Neural progenitor cell (in vitro differentiated cells): ENCODE results near the gene SIRPB2. TPM values are rescaled to one million over a fixed set of nuclear protein-coding genes. Genes with fewer than 3 reads are reported as not detected.

Source experiments
- DNase-seq: peaks from one replicate; pipeline ENCODE4 v3.0.0-alpha.2; 2016; ENCODE audit warnings: low spot score
- H2AFZ ChIP-seq: fragments of 200-600 bp; sonication (generic); replicated peaks from 2 replicates; pipeline ENCODE4 v1.6.1; 2016; ENCODE audit warnings: antibody characterized with exemption
- H3F3A ChIP-seq: fragments of 200-600 bp; sonication (generic); 2 replicates; pipeline ENCODE4 v1.6.1; 2016; ENCODE audit warnings: antibody characterized with exemption, low read depth
- H3K27ac ChIP-seq: fragments of 200-600 bp; sonication (generic); 2 replicates; pipeline ENCODE4 v1.5.1; 2016; ENCODE audit warnings: mild to moderate bottlenecking
- H3K27me3 ChIP-seq: fragments of 200-600 bp; sonication (generic); 2 replicates; pipeline ENCODE4 v1.6.1; 2016; ENCODE audit warnings: mild to moderate bottlenecking, moderate library complexity
- H3K36me3 ChIP-seq: fragments of 200-600 bp; sonication (generic); 2 replicates; pipeline ENCODE4 v1.5.1; 2016
- H3K4me1 ChIP-seq: fragments of 200-600 bp; sonication (generic); 2 replicates; pipeline ENCODE4 v1.6.1; 2016; ENCODE audit warnings: mixed run types
- H3K4me2 ChIP-seq: fragments of 200-600 bp; sonication (generic); 2 replicates; pipeline ENCODE4 v1.6.1; 2016
- H3K4me3 ChIP-seq: fragments of 200-600 bp; sonication (generic); 2 replicates; pipeline ENCODE4 v1.5.1; 2016
- H3K79me2 ChIP-seq: fragments of 200-600 bp; sonication (generic); 2 replicates; pipeline ENCODE4 v1.6.1; 2016; ENCODE audit warnings: low read depth
- H3K9ac ChIP-seq: fragments of 200-600 bp; sonication (generic); 2 replicates; pipeline ENCODE4 v1.6.1; 2016
- H3K9me3 ChIP-seq: fragments of 200-600 bp; sonication (generic); 2 replicates; pipeline ENCODE4 v1.5.1; 2016; ENCODE audit warnings: low read depth
- H4K20me1 ChIP-seq: fragments of 200-600 bp; sonication (generic); 2 replicates; pipeline ENCODE4 v1.6.1; 2016; ENCODE audit warnings: low read depth
- H3K27ac Mint-ChIP-seq: 3 replicates; pipeline ENCODE4 v1.8.0; 2021; ENCODE audit warnings: mixed read lengths
- H3K27me3 Mint-ChIP-seq: 2 replicates; pipeline ENCODE4 v1.8.0; 2022; ENCODE audit warnings: low read depth, mild to moderate bottlenecking, inconsistent platforms, moderate library complexity, mixed read lengths; ENCODE audit not compliant: insufficient read depth
- H3K36me3 Mint-ChIP-seq: 3 replicates; pipeline ENCODE4 v1.8.0; 2021; ENCODE audit warnings: mixed read lengths
- H3K4me1 Mint-ChIP-seq: 3 replicates; pipeline ENCODE4 v1.8.0; 2021; ENCODE audit warnings: mixed read lengths
- H3K4me3 Mint-ChIP-seq: 3 replicates; pipeline ENCODE4 v1.8.0; 2021; ENCODE audit warnings: mild to moderate bottlenecking, moderate library complexity, mixed read lengths
- H3K9me3 Mint-ChIP-seq: 3 replicates; pipeline ENCODE4 v1.8.0; 2020; ENCODE audit warnings: mixed read lengths
- EZH2 ChIP-seq: fragments of 200-600 bp; sonication (generic); IDR thresholded peaks from 2 replicates; pipeline ENCODE4 v1.6.1; 2017; ENCODE audit warnings: antibody characterized with exemption, mild to moderate bottlenecking, moderate library complexity
- EZH2phosphoT487 ChIP-seq: fragments of 200-600 bp; sonication (generic); IDR thresholded peaks from 2 replicates; pipeline ENCODE4 v1.6.1; 2017; ENCODE audit warnings: antibody characterized with exemption
- total RNA-seq: library from RNA; depleted of rRNA; stranded (reverse); fragments of >200 nt; gene quantifications from 2 replicates; pipeline ENCODE4 v1.2.3, GENCODE V29; 2015; ENCODE audit warnings: low replicate concordance
- TF ChIP-seq, protein P1 (sequence below): fragments of 200-600 bp; sonication (generic); IDR thresholded peaks from 2 replicates; pipeline ENCODE4 v1.5.1; 2017; ENCODE audit warnings: antibody characterized with exemption, mild to moderate bottlenecking

The SIRPB2 gene
- total RNA-seq, 1 donor from 2014 or later: not detected

DNA sequence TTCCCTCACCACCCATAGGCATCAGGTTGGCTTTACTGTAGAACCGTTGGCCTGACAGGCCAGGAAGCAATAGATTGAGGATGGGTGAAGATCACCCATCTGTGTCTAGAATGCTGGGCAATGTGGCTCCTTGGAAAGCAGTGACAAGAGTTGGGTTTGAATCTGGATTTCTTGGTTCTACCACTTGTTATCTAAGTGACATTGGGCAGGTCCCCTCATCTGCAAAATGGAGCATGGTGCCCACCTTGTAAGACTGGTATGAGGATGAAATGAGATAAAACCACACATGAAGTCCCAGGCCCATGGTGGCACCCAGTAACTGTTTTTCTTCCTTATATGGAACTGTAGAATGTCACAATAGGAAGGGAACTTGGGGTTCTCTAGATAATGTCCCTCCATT is 22.6 kb upstream of the SIRPB2 start:
- DNase-seq: no peak
- Histone ChIP-seq H2AFZ (no peak overlapping the region), H3K79me2 (no peaks in the 10 kb centered on the region), H3K27ac (no peak overlapping the region), H3K4me2 (no peak overlapping the region), H3K9me3 (no peaks in the 10 kb centered on the region), H3K4me3 (no peak overlapping the region), H3K9ac (no peak overlapping the region), H3K36me3 (no peaks in the 10 kb centered on the region), H4K20me1 (no peaks in the 10 kb centered on the region), H3K4me1 (peaks cover 4% of the 10 kb centered on the region), H3K27me3 (no peaks in the 10 kb centered on the region), H3F3A (no peaks in the 10 kb centered on the region)
- H3K4me3 Mint-ChIP-seq: no peak overlapping the region
- TF ChIP-seq EZH2phosphoT487 (no peak), EZH2 (no peak)
- TF ChIP-seq, protein P1, sequence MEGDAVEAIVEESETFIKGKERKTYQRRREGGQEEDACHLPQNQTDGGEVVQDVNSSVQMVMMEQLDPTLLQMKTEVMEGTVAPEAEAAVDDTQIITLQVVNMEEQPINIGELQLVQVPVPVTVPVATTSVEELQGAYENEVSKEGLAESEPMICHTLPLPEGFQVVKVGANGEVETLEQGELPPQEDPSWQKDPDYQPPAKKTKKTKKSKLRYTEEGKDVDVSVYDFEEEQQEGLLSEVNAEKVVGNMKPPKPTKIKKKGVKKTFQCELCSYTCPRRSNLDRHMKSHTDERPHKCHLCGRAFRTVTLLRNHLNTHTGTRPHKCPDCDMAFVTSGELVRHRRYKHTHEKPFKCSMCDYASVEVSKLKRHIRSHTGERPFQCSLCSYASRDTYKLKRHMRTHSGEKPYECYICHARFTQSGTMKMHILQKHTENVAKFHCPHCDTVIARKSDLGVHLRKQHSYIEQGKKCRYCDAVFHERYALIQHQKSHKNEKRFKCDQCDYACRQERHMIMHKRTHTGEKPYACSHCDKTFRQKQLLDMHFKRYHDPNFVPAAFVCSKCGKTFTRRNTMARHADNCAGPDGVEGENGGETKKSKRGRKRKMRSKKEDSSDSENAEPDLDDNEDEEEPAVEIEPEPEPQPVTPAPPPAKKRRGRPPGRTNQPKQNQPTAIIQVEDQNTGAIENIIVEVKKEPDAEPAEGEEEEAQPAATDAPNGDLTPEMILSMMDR: no peak
- peaks cover 2% of the 10 kb centered on the region for H3K27me3 Mint-ChIP-seq
- H3K4me1 Mint-ChIP-seq: no peaks in the 10 kb centered on the region
- no peaks in the 10 kb centered on the region for H3K36me3 Mint-ChIP-seq
- H3K27ac Mint-ChIP-seq: no peak overlapping the region
- H3K9me3 Mint-ChIP-seq: no peaks in the 10 kb centered on the region

DNA sequence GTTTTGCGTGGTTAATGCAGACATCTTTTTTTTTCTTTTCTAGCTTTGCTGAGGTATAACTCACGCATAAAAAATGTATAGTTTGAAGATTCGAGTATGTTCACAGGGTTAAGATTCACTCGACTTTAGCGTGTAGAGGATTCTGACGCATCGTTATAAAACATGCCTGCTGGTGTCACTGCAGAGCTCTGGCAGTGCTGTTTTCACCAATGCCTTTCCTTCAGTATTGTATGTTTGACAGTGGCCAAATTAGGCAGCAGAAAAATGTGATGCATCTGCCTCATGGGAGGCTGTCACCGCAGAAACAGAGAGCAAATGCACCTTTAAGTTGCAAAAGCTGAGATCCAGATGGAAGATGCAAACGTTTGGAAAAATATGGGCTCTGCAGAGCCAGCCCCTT is 18.0 kb upstream of the SIRPB2 start:
- no peaks in the 10 kb centered on the region for H3K79me2 ChIP-seq
- H3K36me3 ChIP-seq: no peaks in the 10 kb centered on the region
- DNase-seq: peak; percentile 42
- peaks cover 2% of the 10 kb centered on the region for H3K27me3 Mint-ChIP-seq
- TF ChIP-seq, protein P1: peak; percentile 44
- TF ChIP-seq EZH2phosphoT487: no peak
- no peak overlapping the region for H3K27ac Mint-ChIP-seq
- no peaks in the 10 kb centered on the region for H3K9me3 Mint-ChIP-seq
- no peak overlapping the region for H3K4me3 ChIP-seq
- H4K20me1 ChIP-seq: no peaks in the 10 kb centered on the region
- H3K4me1 Mint-ChIP-seq: no peaks in the 10 kb centered on the region
- H3K36me3 Mint-ChIP-seq: no peaks in the 10 kb centered on the region
- H3K27ac ChIP-seq: no peak overlapping the region
- no peak overlapping the region for H3K4me3 Mint-ChIP-seq
- H3F3A ChIP-seq: no peaks in the 10 kb centered on the region
- no peak overlapping the region for H3K4me2 ChIP-seq
- no peak overlapping the region for H3K9ac ChIP-seq
- H3K27me3 ChIP-seq: no peaks in the 10 kb centered on the region
- H3K4me1 ChIP-seq: peaks cover 3% of the 10 kb centered on the region
- H3K9me3 ChIP-seq: no peaks in the 10 kb centered on the region
- H2AFZ ChIP-seq: peak overlapping the region; percentile 72

DNA sequence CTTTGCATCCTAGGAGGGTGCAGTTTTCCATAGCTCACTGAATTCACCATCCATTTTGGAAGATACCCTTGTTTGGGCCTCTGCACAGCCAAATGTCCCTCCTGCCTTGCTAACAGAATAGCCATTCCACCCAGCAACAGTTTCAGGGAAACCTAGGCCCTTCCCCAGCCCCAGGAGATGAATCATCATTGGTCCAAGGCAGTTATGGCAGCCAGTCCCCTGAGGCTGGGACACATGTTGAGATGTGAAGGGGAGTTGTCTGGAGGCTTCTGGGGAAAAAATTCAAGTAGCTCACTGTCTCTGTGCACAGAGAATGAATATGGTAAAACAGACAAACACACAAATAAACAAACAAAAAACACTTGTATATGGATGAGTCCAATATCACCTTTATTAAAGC is 17.4 kb upstream of the SIRPB2 start:
- Histone ChIP-seq H2AFZ (no peak overlapping the region), H3F3A (no peaks in the 10 kb centered on the region), H3K27me3 (no peaks in the 10 kb centered on the region), H3K4me1 (peaks cover 3% of the 10 kb centered on the region), H3K79me2 (no peaks in the 10 kb centered on the region), H3K9me3 (no peaks in the 10 kb centered on the region), H3K9ac (no peak overlapping the region), H3K4me3 (no peak overlapping the region), H3K4me2 (no peak overlapping the region), H3K36me3 (no peaks in the 10 kb centered on the region), H4K20me1 (no peaks in the 10 kb centered on the region), H3K27ac (no peak overlapping the region)
- Mint-ChIP-seq H3K4me1 (no peaks in the 10 kb centered on the region), H3K36me3 (no peaks in the 10 kb centered on the region), H3K27me3 (peaks cover 2% of the 10 kb centered on the region), H3K4me3 (no peak overlapping the region), H3K27ac (no peak overlapping the region), H3K9me3 (no peaks in the 10 kb centered on the region)
- no peak for DNase-seq
- TF ChIP-seq EZH2: no peak
- TF ChIP-seq EZH2phosphoT487: no peak
- TF ChIP-seq, protein P1: no peak
